Measurements from ENCODE around the gene NSD2. TPM values are rescaled to one million over a fixed set of nuclear protein-coding genes. Genes with fewer than 3 reads are reported as not detected.

NSD2 gene
- total RNA-seq, 1 donor from 2014 or later, result 43.4 TPM

DNA sequence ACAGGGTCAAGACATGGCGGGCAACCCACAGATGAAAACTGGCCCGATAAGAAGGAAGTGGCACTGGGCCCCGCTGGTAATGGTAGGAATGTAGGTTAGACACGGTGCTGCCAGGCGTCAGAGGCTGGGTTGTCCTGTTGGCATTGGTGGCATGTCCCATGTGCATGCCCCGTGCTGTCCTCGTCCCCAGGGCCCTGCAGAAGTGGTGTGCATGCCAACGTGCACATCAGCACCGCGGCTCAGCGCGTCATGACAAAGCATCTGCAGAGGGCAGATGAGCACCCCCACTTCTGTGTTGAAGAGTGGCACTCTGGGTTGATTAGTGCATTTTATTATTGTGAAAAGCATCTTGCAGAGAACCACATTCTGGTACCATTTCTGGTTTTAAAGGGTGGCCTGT, 102.0 kb downstream of the NSD2 start:
- Histone ChIP-seq H3K4me3 (ENCODE audit: low read depth, low read length) (no peak overlapping the region), H3K36me3 (ENCODE audit: control insufficient read depth, insufficient read depth, low read length) (peaks cover 20% of the 10 kb centered on the region), H3K27me3 (ENCODE audit: control insufficient read depth, insufficient read depth, low read length) (no peaks in the 10 kb centered on the region)
- TF ChIP-seq, protein P1, sequence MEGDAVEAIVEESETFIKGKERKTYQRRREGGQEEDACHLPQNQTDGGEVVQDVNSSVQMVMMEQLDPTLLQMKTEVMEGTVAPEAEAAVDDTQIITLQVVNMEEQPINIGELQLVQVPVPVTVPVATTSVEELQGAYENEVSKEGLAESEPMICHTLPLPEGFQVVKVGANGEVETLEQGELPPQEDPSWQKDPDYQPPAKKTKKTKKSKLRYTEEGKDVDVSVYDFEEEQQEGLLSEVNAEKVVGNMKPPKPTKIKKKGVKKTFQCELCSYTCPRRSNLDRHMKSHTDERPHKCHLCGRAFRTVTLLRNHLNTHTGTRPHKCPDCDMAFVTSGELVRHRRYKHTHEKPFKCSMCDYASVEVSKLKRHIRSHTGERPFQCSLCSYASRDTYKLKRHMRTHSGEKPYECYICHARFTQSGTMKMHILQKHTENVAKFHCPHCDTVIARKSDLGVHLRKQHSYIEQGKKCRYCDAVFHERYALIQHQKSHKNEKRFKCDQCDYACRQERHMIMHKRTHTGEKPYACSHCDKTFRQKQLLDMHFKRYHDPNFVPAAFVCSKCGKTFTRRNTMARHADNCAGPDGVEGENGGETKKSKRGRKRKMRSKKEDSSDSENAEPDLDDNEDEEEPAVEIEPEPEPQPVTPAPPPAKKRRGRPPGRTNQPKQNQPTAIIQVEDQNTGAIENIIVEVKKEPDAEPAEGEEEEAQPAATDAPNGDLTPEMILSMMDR (IDR thresholded peaks at IDR 0.05; ENCODE audit: insufficient read depth, low read length, severe bottlenecking), result no peak
- FAIRE-seq, result no peak
- no peak for DNase-seq (ENCODE audit: low read depth)

DNA sequence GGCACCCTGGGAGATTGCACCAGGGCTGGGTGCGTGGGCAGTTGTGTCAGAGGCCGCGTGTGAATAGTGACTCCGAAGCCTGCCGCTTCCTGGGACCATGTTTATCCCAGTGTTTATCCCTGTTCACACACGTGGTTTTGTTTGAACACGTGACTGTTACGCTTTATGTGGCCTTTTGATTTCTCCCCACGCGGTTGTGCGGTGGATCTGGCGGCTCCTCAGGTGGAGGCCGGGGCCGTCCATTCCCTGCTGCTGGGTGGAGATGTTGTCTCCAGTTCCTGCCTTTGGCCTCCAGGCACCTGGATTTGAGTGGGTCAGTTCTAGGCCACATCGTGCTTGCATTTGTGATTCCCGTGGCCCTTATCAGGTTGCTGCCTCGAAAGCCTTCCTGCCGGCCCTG, 102.5 kb downstream of the NSD2 start:
- FAIRE-seq (peak; percentile 43), DNase-seq (ENCODE audit: low read depth) (no peak)
- Histone ChIP-seq H3K27me3 (ENCODE audit: control insufficient read depth, insufficient read depth, low read length) (no peaks in the 10 kb centered on the region), H3K36me3 (ENCODE audit: control insufficient read depth, insufficient read depth, low read length) (peaks cover 20% of the 10 kb centered on the region), H3K4me3 (ENCODE audit: low read depth, low read length) (no peak overlapping the region)
- TF ChIP-seq, protein P1 (IDR thresholded peaks at IDR 0.05; ENCODE audit: insufficient read depth, low read length, severe bottlenecking), result no peak

DNA sequence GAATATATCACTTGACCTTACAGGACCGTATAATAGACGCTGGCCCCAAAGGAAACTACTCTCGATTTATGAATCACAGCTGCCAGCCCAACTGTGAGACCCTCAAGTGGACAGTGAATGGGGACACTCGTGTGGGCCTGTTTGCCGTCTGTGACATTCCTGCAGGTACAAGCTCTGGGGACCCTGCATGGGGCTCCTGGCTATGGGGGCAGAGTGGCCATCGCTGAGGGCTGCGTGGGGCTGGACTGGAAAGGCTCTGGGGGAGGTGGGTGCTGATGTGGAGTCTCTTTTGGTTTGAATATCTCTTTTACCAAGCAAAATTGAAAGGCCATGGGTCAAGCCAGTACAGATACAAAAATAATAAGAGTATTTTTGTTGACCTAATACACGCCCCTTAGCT, 103.6 kb downstream of the NSD2 start:
- Histone ChIP-seq H3K36me3 (ENCODE audit: control insufficient read depth, insufficient read depth, low read length) (peaks cover 24% of the 10 kb centered on the region), H3K27me3 (ENCODE audit: control insufficient read depth, insufficient read depth, low read length) (no peaks in the 10 kb centered on the region), H3K4me3 (ENCODE audit: low read depth, low read length) (no peak overlapping the region)
- FAIRE-seq (no peak), DNase-seq (ENCODE audit: low read depth) (no peak)
- TF ChIP-seq, protein P1 (IDR thresholded peaks at IDR 0.05; ENCODE audit: insufficient read depth, low read length, severe bottlenecking), result no peak

DNA sequence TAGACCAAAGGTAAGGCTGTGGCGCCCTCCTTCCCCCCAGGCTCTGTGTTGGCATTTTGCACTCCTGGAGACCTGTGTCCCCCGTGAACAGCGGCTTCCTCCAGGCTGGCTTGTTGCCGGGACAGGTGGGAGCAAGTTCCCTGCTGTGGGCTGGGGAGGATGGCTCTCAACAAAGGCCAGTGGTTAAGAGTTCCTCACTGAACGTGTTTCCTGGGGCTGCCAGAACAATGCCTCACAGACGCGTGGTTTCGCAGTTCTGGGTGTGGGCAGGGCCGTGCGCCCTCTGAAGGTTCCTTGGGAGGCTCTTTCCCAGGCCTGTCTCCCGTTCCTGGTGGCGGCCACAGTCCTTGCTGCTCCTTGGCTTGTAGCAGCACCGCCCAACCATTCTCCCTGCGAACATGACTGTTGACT, 104.2 kb downstream of the NSD2 start:
- Histone ChIP-seq H3K36me3 (ENCODE audit: control insufficient read depth, insufficient read depth, low read length) (peaks cover 22% of the 10 kb centered on the region), H3K27me3 (ENCODE audit: control insufficient read depth, insufficient read depth, low read length) (no peaks in the 10 kb centered on the region), H3K4me3 (ENCODE audit: low read depth, low read length) (no peak overlapping the region)
- TF ChIP-seq, protein P1 (IDR thresholded peaks at IDR 0.05; ENCODE audit: insufficient read depth, low read length, severe bottlenecking), result no peak
- FAIRE-seq (peak; percentile 50), DNase-seq (ENCODE audit: low read depth) (no peak)

DNA sequence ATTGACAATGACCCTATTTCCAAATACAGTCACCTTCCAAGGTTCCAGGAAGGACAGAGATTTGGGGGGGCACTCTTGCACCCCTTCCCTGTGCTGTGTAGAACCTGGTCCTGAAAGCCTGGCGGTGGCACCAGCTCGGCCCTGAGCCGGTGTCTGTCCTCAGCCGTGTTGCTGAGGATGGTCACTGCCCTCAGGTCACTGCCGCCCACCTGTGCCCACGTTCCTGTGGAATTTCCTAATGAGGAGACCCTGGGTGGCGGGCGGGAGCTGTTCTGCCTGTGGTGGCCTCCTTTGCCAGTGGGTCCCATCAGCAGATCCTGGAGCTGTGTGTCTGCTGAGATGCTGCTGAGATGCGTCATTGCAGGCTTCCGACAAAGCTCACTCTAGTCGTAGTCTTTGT, 104.7 kb downstream of the NSD2 start:
- peaks cover 22% of the 10 kb centered on the region for H3K36me3 ChIP-seq (ENCODE audit: control insufficient read depth, insufficient read depth, low read length)
- no peak for DNase-seq (ENCODE audit: low read depth)
- no peak for FAIRE-seq
- TF ChIP-seq, protein P1 (IDR thresholded peaks at IDR 0.05; ENCODE audit: insufficient read depth, low read length, severe bottlenecking), result no peak
- no peak overlapping the region for H3K4me3 ChIP-seq (ENCODE audit: low read depth, low read length)
- no peaks in the 10 kb centered on the region for H3K27me3 ChIP-seq (ENCODE audit: control insufficient read depth, insufficient read depth, low read length)

Measured in bronchial epithelial cell (primary cell).